HG02943 (cell line): ENCODE results near the gene EHBP1L1.

Experiments used
- ATAC-seq: cut with Tn5 transposase; IDR thresholded peaks from one replicate; pipeline ENCODE4 v1.9.1; 2021; ENCODE audit warnings: mild to moderate bottlenecking, low read depth, moderate library complexity; ENCODE audit not compliant: unreplicated experiment

The EHBP1L1 gene

GRCh38 chr11:65592858-65593517 lies 17.1 kb downstream of the EHBP1L1 start:
- no peak for ATAC-seq

GRCh38 chr11:65593518-65594414 lies 17.9 kb downstream of the EHBP1L1 start:
- ATAC-seq = no peak

- no peak for ATAC-seq
Observed at GRCh38 chr11:65595131-65595530, 19.3 kb downstream of the EHBP1L1 start.

- no peak for ATAC-seq
Observed at GRCh38 chr11:65595543-65596281, 19.9 kb downstream of the EHBP1L1 start, which contains the start of gene KCNK7. Gene KCNK7, minus strand, starts transcription at chr11:65595800. Its CDS starts 28 bp downstream, at chr11:65595772.

GRCh38 chr11:65596520-65596919 lies 20.7 kb downstream of the EHBP1L1 start:
- no peak for ATAC-seq

GRCh38 chr11:65598258-65598699 lies 22.4 kb downstream of the EHBP1L1 start:
- ATAC-seq = no peak

GRCh38 chr11:65599216-65599954 lies 23.5 kb downstream of the EHBP1L1 start:
- no peak for ATAC-seq

DNA sequence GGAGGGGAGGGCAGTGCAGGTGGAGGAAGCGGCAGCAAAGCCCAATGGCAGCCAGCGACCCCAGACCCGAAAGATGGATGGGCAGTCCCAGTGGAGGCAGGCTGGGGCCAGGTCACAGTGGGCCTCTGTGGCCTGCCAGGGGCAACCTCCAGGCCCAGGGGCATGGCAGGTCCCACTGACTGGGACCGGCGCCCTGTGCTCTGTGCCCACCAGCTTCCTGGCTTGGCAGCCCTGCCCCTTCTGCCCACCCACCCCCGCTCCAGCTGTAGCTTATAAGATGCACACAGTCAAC lies 24.0 kb downstream of the EHBP1L1 start:
- no peak for ATAC-seq

GRCh38 chr11:65604258-65604657 lies 28.4 kb downstream of the EHBP1L1 start:
- ATAC-seq = no peak

GRCh38 chr11:65606876-65607613 lies 31.2 kb downstream of the EHBP1L1 start:
- ATAC-seq = no peak

DNA sequence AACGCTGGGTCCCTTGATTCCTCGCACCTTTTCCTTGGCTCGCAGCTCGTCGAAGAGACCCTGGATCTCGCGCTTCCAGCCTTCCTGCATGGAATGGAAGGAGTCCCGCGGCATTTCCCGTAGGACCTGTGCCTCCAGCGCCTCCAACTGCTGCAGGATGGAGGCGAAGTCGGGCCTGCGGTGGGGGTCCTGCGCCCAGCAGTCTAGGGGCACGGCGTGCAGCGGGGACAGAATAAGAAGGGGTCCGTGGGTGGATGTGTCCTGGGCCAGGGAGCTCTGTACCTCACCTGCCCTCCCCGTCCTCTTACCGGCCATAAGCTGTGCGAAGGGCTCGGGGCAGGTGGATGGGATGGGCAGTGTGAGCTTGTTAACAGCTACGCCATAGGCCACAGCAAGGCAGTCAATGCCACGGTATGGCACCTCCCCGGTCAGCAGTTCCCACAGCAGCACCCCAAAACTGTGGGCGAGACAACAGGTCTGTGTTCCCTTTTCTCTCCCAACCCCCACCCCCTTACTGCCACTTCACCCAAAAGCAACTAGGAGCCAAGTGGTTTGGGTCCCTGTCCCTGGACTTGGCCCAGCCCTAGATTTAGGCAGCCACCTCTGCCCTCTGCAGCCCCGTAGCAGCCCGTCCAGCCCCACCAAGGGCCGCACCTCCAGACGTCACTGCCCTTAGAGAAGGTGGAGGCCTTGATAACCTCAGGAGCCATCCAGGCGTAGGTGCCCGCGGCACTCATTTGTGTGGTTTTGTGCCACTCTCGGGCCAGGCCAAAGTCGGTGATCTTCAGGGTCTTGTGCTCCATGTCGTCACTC lies 32.0 kb downstream of the EHBP1L1 start:
- no peak for ATAC-seq

DNA sequence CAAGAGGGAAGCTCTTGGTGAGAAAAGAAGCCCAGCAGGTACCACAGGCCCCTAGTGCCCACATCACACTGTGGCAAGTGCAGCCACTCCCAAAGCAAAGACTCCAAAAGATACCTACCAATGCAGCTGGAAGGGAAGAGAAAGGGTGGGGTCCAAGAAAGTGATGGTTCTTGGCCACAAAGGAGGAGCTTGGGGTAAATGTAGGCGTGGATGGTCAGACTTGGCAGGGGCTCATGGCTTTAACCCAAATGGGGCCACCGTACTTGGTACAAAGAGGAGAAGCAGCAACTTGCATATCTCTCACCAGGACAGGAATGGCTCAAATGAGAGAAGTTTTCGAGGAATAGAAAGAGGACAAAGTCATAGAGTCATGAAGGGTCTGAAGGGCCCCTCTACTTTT lies 33.4 kb downstream of the EHBP1L1 start:
- no peak for ATAC-seq

DNA sequence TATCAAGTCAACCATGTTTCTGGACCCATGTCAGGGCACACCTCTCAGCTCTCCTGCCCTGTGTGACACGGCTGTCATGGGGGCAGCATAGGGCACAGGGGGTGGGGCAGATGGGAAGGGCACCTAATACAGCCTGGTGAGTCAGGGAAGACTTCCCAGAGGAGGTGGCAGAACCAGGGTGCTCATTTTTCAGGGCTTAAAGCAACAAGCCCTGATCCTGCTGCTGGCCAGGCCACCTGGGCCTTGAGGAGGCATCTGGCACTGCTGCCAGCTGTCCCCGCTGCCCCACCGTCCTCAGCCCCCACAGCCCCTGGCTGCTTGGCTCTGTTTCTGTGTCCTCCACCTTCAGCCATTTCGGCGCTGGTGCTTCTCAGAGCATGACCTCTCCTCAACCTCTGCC lies 33.8 kb downstream of the EHBP1L1 start:
- no peak for ATAC-seq

- ATAC-seq = no peak
Observed at GRCh38 chr11:65610404-65610803, 34.6 kb downstream of the EHBP1L1 start.

GRCh38 chr11:65611028-65611757 lies 35.3 kb downstream of the EHBP1L1 start:
- no peak for ATAC-seq

DNA sequence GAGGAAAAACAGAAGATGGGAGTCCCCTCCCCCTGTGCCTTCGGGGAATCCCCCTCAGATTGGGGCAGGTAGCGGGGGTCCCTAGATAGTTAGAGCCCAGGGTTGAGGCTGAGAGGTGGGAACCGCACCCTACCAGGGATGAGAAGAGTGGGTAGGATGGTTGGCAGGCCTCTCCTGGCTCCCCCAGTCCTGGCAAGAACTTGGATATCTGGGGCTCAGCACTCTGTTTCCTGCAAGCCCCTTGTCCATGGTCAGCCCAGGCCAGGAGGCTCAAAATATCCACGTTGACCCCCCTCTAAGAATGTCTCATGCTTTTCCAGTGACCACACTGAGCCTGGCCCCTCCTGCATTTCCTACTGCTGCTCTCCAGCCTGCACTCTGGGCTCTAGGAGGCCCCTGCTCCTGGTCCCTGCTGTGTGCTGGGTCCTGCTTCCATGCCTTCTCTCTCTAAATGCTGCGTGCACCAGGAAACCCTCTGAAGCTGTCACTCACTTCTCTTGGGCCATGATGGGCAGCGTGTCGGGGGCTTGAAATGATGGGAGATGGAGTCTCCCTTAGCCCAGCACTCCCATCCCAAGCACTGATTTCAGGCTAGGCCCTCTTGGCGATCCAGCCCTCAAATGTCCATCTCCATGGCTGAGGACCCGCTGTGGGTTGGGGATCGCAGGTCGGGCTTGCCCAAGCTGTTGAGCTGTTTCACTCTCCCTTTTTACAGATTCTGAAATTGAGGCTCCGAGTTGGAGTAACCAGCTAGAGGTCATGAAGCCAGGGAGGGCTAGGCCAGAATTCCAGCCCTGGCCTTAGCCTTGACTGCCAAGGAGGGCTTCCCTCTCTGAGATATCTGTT lies 36.1 kb downstream of the EHBP1L1 start:
- no peak for ATAC-seq

- ATAC-seq = no peak
Observed at GRCh38 chr11:65612691-65613090, 36.8 kb downstream of the EHBP1L1 start.
